Psoas muscle (tissue), 8 donors: ENCODE measurements around the gene KRTDAP. TPM values are rescaled to one million over a fixed set of nuclear protein-coding genes. Genes with fewer than 3 reads are reported as not detected.

Source experiments
- ATAC-seq, 4 donors: fragments of 200-7000 bp; cut with Tn5 transposase; one replicate each; pipeline ENCODE4 v1.9.1; 2020; ENCODE audit warnings: moderate library complexity in 3 of 4, mild to moderate bottlenecking in 2 of 4
- DNase-seq, 2 donors: peaks; one replicate each; pipeline ENCODE4 v3.0.0-alpha.2; 2020
- H3K27ac ChIP-seq: fragments of 200-600 bp; one replicate; pipeline ENCODE4 v1.8.0; 2022
- H3K27me3 ChIP-seq, 3 donors: fragments of 200-600 bp in 1 of 3; one replicate each; pipeline versions ENCODE4 v1.6.1 to v1.8.0; 2013 to 2022; ENCODE audit warnings: low read length in 2 of 3, mild to moderate bottlenecking in 2 of 3, moderate library complexity in 1 of 3; ENCODE audit not compliant: insufficient read depth in 3 of 3
- H3K36me3 ChIP-seq, 2 donors: fragments of 200-600 bp in 1 of 2; one replicate each; pipeline versions ENCODE4 v1.6.1 to v1.8.0; 2013 to 2022; ENCODE audit warnings: low read depth in 1 of 2, mild to moderate bottlenecking in 1 of 2, moderate library complexity in 1 of 2; ENCODE audit not compliant: insufficient read depth in 1 of 2
- H3K4me1 ChIP-seq: fragments of 200-600 bp; one replicate; pipeline ENCODE4 v1.8.0; 2022
- H3K4me3 ChIP-seq: fragments of 200-600 bp; one replicate; pipeline ENCODE4 v1.8.0; 2022; ENCODE audit warnings: mild to moderate bottlenecking
- H3K9me3 ChIP-seq: fragments of 200-600 bp; one replicate; pipeline ENCODE4 v1.8.0; 2022
- CTCF ChIP-seq: fragments of 200-600 bp; IDR thresholded peaks from one replicate; pipeline ENCODE4 v1.8.0; 2022; ENCODE audit warnings: antibody characterized with exemption
- WGBS, 3 donors: extraction: QIAGEN DNeasy Blood & Tissue Kit; methylation state at CpG; one replicate each; pipeline versions ENCODE4 v1.1.6 to v1.1.7; 2013; 5-methylcytosine and 5-hydroxymethylcytosine counted together
- intact Hi-C, 2 donors: fragments of 100-400 bp; cut with DNase I; formaldehyde crosslinking; loops; one replicate each; pipeline versions ENCODE4 v1.11.0 to v1.14.2; 2022
- polyA plus RNA-seq, 3 donors: library from polyadenylated mRNA; stranded (reverse); fragments of 200-250 nt; gene quantifications; one replicate each; pipeline ENCODE4 v1.2.3, GENCODE V29; 2013
- total RNA-seq, 4 donors: library from RNA; stranded (reverse); fragmentation: NEBNext Ultra II Directional in 2 of 4; extraction: Animal tissue kit (Norgen Biotek cat#: 25700) in 2 of 4; gene quantifications; one replicate each; pipeline versions ENCODE4 v1.2.1 to v1.2.4, GENCODE V29; 2021 to 2023
- donor health status: healthy with polysubstance abuse.
- donor health status: DM: no; HTN: no; CAD: no; lungs with moderate emphysema.
- donor health status: Bipolar disorder and iron deficiency.
- donor health status: healthy.
- donor health status: DM: yes; HTN: yes; CAD: no.
- donor health status: DM: no; HTN: no; CAD: no.
- donor health status: DM: no; HTN: no; CAD: no.
- donor health status: DM: yes; HTN: yes; CAD: no.

Gene KRTDAP
- total and polyA plus RNA-seq, 7 donors, result not detected

GRCh38 chr19:35486268-35486708 is 4.0 kb downstream of the KRTDAP start:
- no peaks in the 10 kb centered on the region for H3K36me3 ChIP-seq
- H3K27me3 ChIP-seq, result peaks cover 0 to 5% (median 0%) of the 10 kb centered on the region in 3 donors
- H3K4me1 ChIP-seq, result no peaks in the 10 kb centered on the region
- no peak for DNase-seq
- WGBS, 3 donors, result 80 to 90% (median 80%) methylated on average over 3 of the region's 3 CpGs
- intact Hi-C loops, result no loop called here
- ATAC-seq, result no peak
- no peak overlapping the region for H3K4me3 ChIP-seq
- no peaks in the 10 kb centered on the region for H3K9me3 ChIP-seq
- no peak overlapping the region for H3K27ac ChIP-seq
- TF ChIP-seq CTCF, result no peak

GRCh38 chr19:35484252-35485036 is 5.8 kb downstream of the KRTDAP start:
- ATAC-seq, result no peak
- H3K9me3 ChIP-seq, result no peaks in the 10 kb centered on the region
- intact Hi-C loops, result no loop called here
- H3K36me3 ChIP-seq, result no peaks in the 10 kb centered on the region
- no peak overlapping the region for H3K4me3 ChIP-seq
- no peak for TF ChIP-seq CTCF
- H3K27me3 ChIP-seq, result peaks cover 0 to 3% (median 0%) of the 10 kb centered on the region in 3 donors
- no peak for DNase-seq
- no peak overlapping the region for H3K27ac ChIP-seq
- no peaks in the 10 kb centered on the region for H3K4me1 ChIP-seq
- 51 to 54% (median 52%) methylated on average over 7 of the region's 7 CpGs for WGBS, 3 donors

GRCh38 chr19:35483089-35483488 is 7.2 kb downstream of the KRTDAP start:
- H3K36me3 ChIP-seq, result no peaks in the 10 kb centered on the region
- H3K4me1 ChIP-seq, result no peaks in the 10 kb centered on the region
- no peaks in the 10 kb centered on the region for H3K9me3 ChIP-seq
- 65 to 73% (median 68%) methylated on average over 5 of the region's 5 CpGs for WGBS, 3 donors
- no peak for ATAC-seq
- no peak for TF ChIP-seq CTCF
- no peak overlapping the region for H3K27ac ChIP-seq
- DNase-seq, result no peak
- no peak overlapping the region for H3K4me3 ChIP-seq
- intact Hi-C loops, result no loop called here
- H3K27me3 ChIP-seq, result no peaks in the 10 kb centered on the region

- no peak for TF ChIP-seq CTCF
- Histone ChIP-seq H3K9me3 (no peaks in the 10 kb centered on the region), H3K4me3 (no peak overlapping the region), H3K36me3 (no peaks in the 10 kb centered on the region), H3K27ac (no peak overlapping the region), H3K27me3 (no peaks in the 10 kb centered on the region), H3K4me1 (no peaks in the 10 kb centered on the region)
- DNase-seq (no peak), ATAC-seq (no peak)
- intact Hi-C loops, result no loop called here
- WGBS, 3 donors, result 76 to 79% (median 78%) methylated on average over 21 of the region's 21 CpGs
These were observed 11.2 kb downstream of the KRTDAP start for GRCh38 chr19:35478794-35479677.
